ENCODE data around the gene VWF. TPM values are rescaled to one million over a fixed set of nuclear protein-coding genes. Genes with fewer than 3 reads are reported as not detected.

The VWF gene
- total RNA-seq, 6 experiments from 2014 or later, result 5.7 to 16.6 (median 9.6) TPM

DNA sequence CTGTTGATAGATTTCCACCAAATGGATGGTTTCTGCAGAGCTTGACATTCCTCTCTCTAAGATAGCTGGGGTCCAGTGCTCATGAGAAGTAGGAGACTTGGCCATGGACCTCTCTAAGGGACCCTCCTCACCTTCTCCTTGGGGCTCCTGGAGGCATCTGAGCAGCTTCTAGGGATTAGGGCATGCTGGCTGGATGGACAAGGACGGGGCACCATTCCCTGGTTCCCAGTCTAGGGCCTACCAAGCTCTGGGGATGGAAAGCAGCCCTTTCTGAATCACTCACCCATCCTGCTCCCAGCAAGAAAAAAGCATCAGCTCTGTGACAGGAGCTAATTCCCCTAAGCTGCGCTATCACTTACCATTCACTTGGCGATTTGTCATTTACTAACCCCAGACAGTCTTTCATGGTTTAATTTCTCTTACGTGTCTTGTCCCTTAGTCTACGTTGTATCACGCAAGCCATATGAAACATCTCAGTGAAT lies 39.5 kb downstream of the VWF start:
- Histone ChIP-seq H3K27me3 (no peaks in the 10 kb centered on the region), H3K36me3 (no peaks in the 10 kb centered on the region), H3K9me3 (no peaks in the 10 kb centered on the region), H3K4me1 (no peaks in the 10 kb centered on the region), H3K4me3 (no peak overlapping the region), H3K27ac (no peak overlapping the region)
- ATAC-seq (no peak), DNase-seq (peak in 2 of 3 donors; percentile 2 to 20)
- intact Hi-C loops (cut with DNase I), result no loop called here
- 97% methylated on average over 6 of the region's 6 CpGs for WGBS (ENCODE audit: insufficient coverage, low coverage, low lambda C conversion rate, missing lambda C conversion rate)
- TF ChIP-seq, protein P1, sequence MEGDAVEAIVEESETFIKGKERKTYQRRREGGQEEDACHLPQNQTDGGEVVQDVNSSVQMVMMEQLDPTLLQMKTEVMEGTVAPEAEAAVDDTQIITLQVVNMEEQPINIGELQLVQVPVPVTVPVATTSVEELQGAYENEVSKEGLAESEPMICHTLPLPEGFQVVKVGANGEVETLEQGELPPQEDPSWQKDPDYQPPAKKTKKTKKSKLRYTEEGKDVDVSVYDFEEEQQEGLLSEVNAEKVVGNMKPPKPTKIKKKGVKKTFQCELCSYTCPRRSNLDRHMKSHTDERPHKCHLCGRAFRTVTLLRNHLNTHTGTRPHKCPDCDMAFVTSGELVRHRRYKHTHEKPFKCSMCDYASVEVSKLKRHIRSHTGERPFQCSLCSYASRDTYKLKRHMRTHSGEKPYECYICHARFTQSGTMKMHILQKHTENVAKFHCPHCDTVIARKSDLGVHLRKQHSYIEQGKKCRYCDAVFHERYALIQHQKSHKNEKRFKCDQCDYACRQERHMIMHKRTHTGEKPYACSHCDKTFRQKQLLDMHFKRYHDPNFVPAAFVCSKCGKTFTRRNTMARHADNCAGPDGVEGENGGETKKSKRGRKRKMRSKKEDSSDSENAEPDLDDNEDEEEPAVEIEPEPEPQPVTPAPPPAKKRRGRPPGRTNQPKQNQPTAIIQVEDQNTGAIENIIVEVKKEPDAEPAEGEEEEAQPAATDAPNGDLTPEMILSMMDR (IDR thresholded peaks at IDR 0.05), result no peak
- no peak for TF ChIP-seq POLR2A (IDR thresholded peaks at IDR 0.05)

DNA sequence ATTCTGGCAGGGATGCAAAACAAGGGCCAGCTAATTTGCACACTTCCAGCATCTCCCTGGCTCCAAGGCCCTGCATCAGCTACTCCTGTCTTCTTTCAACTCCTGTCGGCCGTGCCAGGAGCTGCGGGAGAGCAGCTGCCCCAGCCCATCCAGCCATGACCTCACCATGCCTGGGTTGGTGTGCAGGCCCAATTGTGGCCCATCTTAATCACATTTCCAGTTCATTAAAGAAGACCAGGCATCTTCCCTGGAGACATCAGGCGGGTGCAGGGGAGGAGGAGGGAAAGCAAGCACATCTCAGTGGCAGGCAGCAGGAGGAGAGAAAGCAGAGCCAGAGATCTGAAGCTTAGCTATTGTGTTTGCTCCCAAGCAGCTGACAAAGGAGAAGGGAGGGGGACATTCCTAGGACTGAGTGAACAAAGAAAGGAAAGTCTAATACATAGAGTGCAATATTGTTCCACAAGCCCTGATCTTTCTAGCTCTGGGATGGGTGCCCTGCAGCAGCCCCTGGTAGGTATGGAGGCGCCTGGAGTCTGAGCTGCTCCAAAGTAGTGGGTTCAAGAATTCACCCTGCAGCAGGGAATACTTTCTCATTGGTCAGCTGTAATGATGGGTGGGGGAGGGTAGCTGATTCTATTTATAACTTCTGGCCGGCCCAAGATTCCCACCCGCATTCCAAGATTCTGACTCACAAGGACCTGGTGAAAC lies 40.1 kb downstream of the VWF start:
- H3K9me3 ChIP-seq, result no peaks in the 10 kb centered on the region
- no peak overlapping the region for H3K4me3 ChIP-seq
- no peaks in the 10 kb centered on the region for H3K27me3 ChIP-seq
- intact Hi-C loops (cut with DNase I), result no loop called here
- DNase-seq, result peak in 2 of 3 donors; percentile 27 to 28
- TF ChIP-seq POLR2A (IDR thresholded peaks at IDR 0.05), result no peak
- TF ChIP-seq, protein P1 (IDR thresholded peaks at IDR 0.05), result no peak
- no peak overlapping the region for H3K27ac ChIP-seq
- H3K4me1 ChIP-seq, result no peaks in the 10 kb centered on the region
- WGBS (ENCODE audit: insufficient coverage, low coverage, low lambda C conversion rate, missing lambda C conversion rate), result 57% methylated on average over 1 of the region's 7 CpGs
- H3K36me3 ChIP-seq, result no peaks in the 10 kb centered on the region
- no peak for ATAC-seq

DNA sequence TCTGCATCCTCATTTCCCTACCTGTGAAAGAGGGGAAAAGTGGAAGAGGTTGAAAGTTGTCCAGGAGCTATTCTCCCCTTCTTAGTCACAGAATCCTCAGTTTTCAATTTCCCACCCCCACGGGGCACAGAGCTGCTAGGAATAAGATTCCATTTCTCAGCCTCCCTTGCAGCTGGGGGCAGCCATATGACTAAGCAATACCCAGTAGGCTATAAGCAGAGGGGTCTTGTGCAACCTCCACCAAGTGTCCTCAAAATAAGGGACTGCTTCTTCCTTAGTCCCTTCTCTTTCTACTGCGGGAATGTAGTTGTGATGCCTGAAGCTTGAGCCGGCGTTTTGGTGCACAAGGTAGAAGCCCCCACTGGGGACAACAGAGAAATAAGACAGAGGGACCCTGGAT lies 40.9 kb downstream of the VWF start:
- no peak for ATAC-seq
- Histone ChIP-seq H3K9me3 (no peaks in the 10 kb centered on the region), H3K4me3 (no peak overlapping the region), H3K27ac (no peak overlapping the region), H3K36me3 (no peaks in the 10 kb centered on the region), H3K4me1 (no peaks in the 10 kb centered on the region), H3K27me3 (no peaks in the 10 kb centered on the region)
- DNase-seq, result no peak
- WGBS (ENCODE audit: insufficient coverage, low coverage, low lambda C conversion rate, missing lambda C conversion rate), result 60% methylated on average over 1 of the region's 4 CpGs
- intact Hi-C loops (cut with DNase I), result no loop called here
- TF ChIP-seq, protein P1 (IDR thresholded peaks at IDR 0.05), result no peak
- TF ChIP-seq POLR2A (IDR thresholded peaks at IDR 0.05), result no peak

DNA sequence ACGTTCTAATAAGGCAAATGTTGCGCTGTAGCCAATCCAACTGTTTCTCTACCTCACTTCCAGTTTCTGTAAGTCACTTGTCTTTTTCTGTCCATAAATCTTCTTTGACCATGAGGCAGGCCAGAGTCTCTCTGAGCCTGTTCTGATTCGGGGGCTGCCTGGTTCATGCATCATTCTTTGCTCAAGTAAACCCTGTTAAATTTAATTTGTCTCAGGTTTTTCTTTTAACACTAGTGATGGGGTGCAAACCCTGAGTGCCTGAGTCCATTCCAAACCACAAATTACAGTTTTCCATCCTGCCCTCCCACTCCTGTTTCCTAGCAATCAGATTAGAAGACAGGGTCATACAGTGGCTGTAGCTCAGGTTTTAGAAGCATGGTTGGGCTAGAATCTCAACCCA lies 41.9 kb downstream of the VWF start:
- Histone ChIP-seq H3K9me3 (no peaks in the 10 kb centered on the region), H3K27ac (no peak overlapping the region), H3K4me1 (no peaks in the 10 kb centered on the region), H3K36me3 (no peaks in the 10 kb centered on the region), H3K4me3 (no peak overlapping the region), H3K27me3 (no peaks in the 10 kb centered on the region)
- TF ChIP-seq, protein P1 (IDR thresholded peaks at IDR 0.05), result no peak
- no peak for TF ChIP-seq POLR2A (IDR thresholded peaks at IDR 0.05)
- DNase-seq (no peak), ATAC-seq (no peak)
- WGBS (ENCODE audit: insufficient coverage, low coverage, low lambda C conversion rate, missing lambda C conversion rate), result 73% methylated on average over 3 of the region's 3 CpGs
- intact Hi-C loops (cut with DNase I), result no loop called here

All from right lobe of liver (tissue), 6 donors.